HCT116 (cell line): Measurements from ENCODE around the gene PPIF.

Source experiments
- CEBPB ChIP-seq: IDR thresholded peaks from 2 replicates; pipeline ENCODE4 v1.6.1; 2012; ENCODE audit warnings: low read depth
- ELF1 ChIP-seq: IDR thresholded peaks from 2 replicates; pipeline ENCODE4 v1.6.1; 2012; ENCODE audit warnings: low read depth, borderline replicate concordance
- EZH2 ChIP-seq: fragments of 200-600 bp; sonication (generic); IDR thresholded peaks from 2 replicates; pipeline ENCODE4 v1.6.1; 2017; ENCODE audit warnings: antibody characterized with exemption, mixed run types
- POLR2A ChIP-seq: IDR thresholded peaks from 2 replicates; pipeline ENCODE4 v1.7.0; 2011; ENCODE audit warnings: borderline replicate concordance; ENCODE audit not compliant: insufficient read depth, insufficient read length; ENCODE audit errors: extremely low read depth
- POLR2AphosphoS5 ChIP-seq: IDR thresholded peaks from 2 replicates; pipeline ENCODE4 v1.6.1; 2011; ENCODE audit warnings: mild to moderate bottlenecking, low read depth, low read length, moderate library complexity
- RAD21 ChIP-seq: IDR thresholded peaks from 2 replicates; pipeline ENCODE4 v1.6.1; 2012; ENCODE audit warnings: low read depth, mild to moderate bottlenecking
- SIN3A ChIP-seq: IDR thresholded peaks from 2 replicates; pipeline ENCODE4 v1.6.1; 2012; ENCODE audit warnings: low read depth
- SP1 ChIP-seq: IDR thresholded peaks from 2 replicates; pipeline ENCODE4 v1.6.1; 2012; ENCODE audit warnings: low read depth
- TCF7L2 ChIP-seq: IDR thresholded peaks from 2 replicates; pipeline ENCODE4 v1.7.0; 2011; ENCODE audit warnings: borderline replicate concordance, inconsistent platforms; ENCODE audit not compliant: insufficient read depth, insufficient read length; ENCODE audit errors: extremely low read depth
- YY1 ChIP-seq: IDR thresholded peaks from 2 replicates; pipeline ENCODE4 v1.6.1; 2011; ENCODE audit warnings: low read length, low read depth, moderate library complexity, mild to moderate bottlenecking; ENCODE audit not compliant: insufficient replicate concordance; ENCODE audit errors: extremely low read depth
- ZNF274 ChIP-seq: fragments of 200-500 bp; sonication (Bioruptor generic); IDR thresholded peaks from 2 replicates; pipeline ENCODE4 v1.6.1; 2014; ENCODE audit warnings: mild to moderate bottlenecking, low read depth, low read length, inconsistent platforms
- TF ChIP-seq, protein P1 (sequence below), 3 experiments: fragments of 200-600 bp in 1 of 3; sonication (generic) in 1 of 3; IDR thresholded peaks in 2 of 3; conservative IDR thresholded peaks in 1 of 3; 2 replicates each; pipeline ENCODE4 v1.5.1; 2012 to 2017; ENCODE audit warnings: low read depth in 2 of 3, low read length in 2 of 3, antibody characterized with exemption in 1 of 3, borderline replicate concordance in 1 of 3, control low read depth in 1 of 3, mild to moderate bottlenecking in 1 of 3, mixed read lengths in 1 of 3, mixed run types in 1 of 3, moderate library complexity in 1 of 3; ENCODE audit not compliant: insufficient read depth in 1 of 3
- TF ChIP-seq, protein P2 (sequence below): IDR thresholded peaks from 2 replicates; pipeline ENCODE4 v1.6.1; 2012
- TF ChIP-seq, protein P3 (sequence below): IDR thresholded peaks from 2 replicates; pipeline ENCODE4 v1.6.1; 2012; ENCODE audit warnings: low read depth

DNA sequence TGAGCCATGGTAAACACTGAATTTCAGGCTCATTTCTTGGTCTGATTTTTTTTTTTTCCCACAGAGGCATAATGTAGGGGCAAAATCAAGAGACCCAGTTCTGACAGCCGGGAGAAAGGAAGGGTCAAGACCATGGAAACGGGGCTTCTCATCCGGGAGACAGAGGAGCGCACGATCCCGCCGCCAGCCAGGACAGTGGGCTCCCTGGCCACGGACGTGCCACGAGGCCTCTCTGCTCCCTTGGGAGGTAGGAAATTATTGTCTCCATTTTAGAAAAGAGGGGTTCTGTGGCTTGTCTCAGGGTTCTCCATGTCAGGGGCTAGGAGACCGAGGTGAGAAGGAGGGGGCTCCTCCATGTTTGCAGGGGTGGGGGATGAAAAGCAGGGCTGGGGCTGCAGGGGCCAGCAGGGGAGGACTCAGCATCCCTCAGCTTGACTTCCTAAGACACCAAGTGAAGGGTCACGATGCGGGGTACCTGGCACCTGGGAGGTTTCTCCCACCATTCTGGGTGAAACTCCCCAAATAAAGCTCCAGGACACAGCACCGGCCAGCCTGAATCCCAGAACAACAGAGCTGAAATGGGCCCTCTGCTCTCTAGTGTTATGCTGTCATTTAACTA lies 37.6 kb downstream of the PPIF start:
- TF ChIP-seq, protein P1, sequence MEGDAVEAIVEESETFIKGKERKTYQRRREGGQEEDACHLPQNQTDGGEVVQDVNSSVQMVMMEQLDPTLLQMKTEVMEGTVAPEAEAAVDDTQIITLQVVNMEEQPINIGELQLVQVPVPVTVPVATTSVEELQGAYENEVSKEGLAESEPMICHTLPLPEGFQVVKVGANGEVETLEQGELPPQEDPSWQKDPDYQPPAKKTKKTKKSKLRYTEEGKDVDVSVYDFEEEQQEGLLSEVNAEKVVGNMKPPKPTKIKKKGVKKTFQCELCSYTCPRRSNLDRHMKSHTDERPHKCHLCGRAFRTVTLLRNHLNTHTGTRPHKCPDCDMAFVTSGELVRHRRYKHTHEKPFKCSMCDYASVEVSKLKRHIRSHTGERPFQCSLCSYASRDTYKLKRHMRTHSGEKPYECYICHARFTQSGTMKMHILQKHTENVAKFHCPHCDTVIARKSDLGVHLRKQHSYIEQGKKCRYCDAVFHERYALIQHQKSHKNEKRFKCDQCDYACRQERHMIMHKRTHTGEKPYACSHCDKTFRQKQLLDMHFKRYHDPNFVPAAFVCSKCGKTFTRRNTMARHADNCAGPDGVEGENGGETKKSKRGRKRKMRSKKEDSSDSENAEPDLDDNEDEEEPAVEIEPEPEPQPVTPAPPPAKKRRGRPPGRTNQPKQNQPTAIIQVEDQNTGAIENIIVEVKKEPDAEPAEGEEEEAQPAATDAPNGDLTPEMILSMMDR (IDR thresholded peaks at IDR 0.05 in 2 of 3, conservative IDR thresholded peaks at IDR 0.05 in 1 of 3; ENCODE audit: borderline replicate concordance in 1 of 3, insufficient read depth in 1 of 3, low read depth in 2 of 3, low read length in 2 of 3): no peak
- TF ChIP-seq ZNF274 (no peak), SP1 (no peak), YY1 (no peak), POLR2A (no peak), POLR2AphosphoS5 (no peak), ELF1 (no peak), RAD21 (no peak), TCF7L2 (no peak), SIN3A (no peak), EZH2 (no peak), CEBPB (no peak)
- TF ChIP-seq, protein P2, sequence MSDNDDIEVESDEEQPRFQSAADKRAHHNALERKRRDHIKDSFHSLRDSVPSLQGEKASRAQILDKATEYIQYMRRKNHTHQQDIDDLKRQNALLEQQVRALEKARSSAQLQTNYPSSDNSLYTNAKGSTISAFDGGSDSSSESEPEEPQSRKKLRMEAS: no peak
- TF ChIP-seq, protein P3, sequence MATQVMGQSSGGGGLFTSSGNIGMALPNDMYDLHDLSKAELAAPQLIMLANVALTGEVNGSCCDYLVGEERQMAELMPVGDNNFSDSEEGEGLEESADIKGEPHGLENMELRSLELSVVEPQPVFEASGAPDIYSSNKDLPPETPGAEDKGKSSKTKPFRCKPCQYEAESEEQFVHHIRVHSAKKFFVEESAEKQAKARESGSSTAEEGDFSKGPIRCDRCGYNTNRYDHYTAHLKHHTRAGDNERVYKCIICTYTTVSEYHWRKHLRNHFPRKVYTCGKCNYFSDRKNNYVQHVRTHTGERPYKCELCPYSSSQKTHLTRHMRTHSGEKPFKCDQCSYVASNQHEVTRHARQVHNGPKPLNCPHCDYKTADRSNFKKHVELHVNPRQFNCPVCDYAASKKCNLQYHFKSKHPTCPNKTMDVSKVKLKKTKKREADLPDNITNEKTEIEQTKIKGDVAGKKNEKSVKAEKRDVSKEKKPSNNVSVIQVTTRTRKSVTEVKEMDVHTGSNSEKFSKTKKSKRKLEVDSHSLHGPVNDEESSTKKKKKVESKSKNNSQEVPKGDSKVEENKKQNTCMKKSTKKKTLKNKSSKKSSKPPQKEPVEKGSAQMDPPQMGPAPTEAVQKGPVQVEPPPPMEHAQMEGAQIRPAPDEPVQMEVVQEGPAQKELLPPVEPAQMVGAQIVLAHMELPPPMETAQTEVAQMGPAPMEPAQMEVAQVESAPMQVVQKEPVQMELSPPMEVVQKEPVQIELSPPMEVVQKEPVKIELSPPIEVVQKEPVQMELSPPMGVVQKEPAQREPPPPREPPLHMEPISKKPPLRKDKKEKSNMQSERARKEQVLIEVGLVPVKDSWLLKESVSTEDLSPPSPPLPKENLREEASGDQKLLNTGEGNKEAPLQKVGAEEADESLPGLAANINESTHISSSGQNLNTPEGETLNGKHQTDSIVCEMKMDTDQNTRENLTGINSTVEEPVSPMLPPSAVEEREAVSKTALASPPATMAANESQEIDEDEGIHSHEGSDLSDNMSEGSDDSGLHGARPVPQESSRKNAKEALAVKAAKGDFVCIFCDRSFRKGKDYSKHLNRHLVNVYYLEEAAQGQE: no peak
